MM.1S (cell line): ENCODE data around the gene ATP5ME.
"Not testable (repeated sequence)": the region's sequence is repeated elsewhere in the genome, so short reads cannot be mapped to it uniquely, and the experiment has no call there.

ENCODE experiments used
- EZH2phosphoT487 ChIP-seq: fragments of 300-600 bp; sonication (generic); IDR thresholded peaks from 2 replicates; pipeline ENCODE4 v1.6.1; 2018; ENCODE audit warnings: antibody characterized with exemption, low read length
- TF ChIP-seq, protein P1 (sequence below): fragments of 300-600 bp; sonication (generic); IDR thresholded peaks from 2 replicates; pipeline ENCODE4 v1.5.1; 2016; ENCODE audit warnings: antibody characterized with exemption, low read length, mixed read lengths

DNA sequence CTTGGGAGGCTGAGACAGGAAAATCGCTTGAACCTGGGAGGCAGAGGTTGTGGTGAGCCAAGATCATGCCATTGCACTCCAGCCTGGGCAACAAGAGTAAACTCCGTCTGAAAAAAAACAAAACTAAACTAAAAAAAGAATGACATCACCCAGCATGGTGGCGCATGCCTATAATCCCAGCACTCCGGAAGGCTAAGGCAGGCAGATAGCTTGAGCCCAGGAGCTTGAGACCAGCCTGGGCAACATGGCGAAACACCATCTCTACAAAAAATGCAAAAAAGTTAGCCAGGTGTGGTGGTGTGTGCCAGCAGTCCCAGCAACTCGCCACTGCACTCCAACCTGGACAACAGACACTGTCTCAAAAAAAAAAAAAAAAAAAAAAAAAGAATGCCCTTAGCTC lies 31.7 kb downstream of the ATP5ME start:
- TF ChIP-seq, protein P1, sequence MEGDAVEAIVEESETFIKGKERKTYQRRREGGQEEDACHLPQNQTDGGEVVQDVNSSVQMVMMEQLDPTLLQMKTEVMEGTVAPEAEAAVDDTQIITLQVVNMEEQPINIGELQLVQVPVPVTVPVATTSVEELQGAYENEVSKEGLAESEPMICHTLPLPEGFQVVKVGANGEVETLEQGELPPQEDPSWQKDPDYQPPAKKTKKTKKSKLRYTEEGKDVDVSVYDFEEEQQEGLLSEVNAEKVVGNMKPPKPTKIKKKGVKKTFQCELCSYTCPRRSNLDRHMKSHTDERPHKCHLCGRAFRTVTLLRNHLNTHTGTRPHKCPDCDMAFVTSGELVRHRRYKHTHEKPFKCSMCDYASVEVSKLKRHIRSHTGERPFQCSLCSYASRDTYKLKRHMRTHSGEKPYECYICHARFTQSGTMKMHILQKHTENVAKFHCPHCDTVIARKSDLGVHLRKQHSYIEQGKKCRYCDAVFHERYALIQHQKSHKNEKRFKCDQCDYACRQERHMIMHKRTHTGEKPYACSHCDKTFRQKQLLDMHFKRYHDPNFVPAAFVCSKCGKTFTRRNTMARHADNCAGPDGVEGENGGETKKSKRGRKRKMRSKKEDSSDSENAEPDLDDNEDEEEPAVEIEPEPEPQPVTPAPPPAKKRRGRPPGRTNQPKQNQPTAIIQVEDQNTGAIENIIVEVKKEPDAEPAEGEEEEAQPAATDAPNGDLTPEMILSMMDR, result not testable (repeated sequence)
- not testable (repeated sequence) for TF ChIP-seq EZH2phosphoT487
